Kidney (tissue), 14 donors: ENCODE results near the gene SURF2. TPM values are rescaled to one million over a fixed set of nuclear protein-coding genes. Genes with fewer than 3 reads are reported as not detected.

Experiments used
- DNase-seq, 5 donors: peaks; one replicate each; pipeline ENCODE4 v3.0.0-alpha.2; 2013 to 2020
- FAIRE-seq: peaks from 2 replicates; lab custom pipeline; 2012; peaks lifted over from hg19 to GRCh38; lab: Jason Lieb, UNC
- H3K27ac ChIP-seq, 2 donors: one replicate each; pipeline ENCODE4 v1.7.0; 2013; ENCODE audit warnings: low read depth in 2 of 2, low read length in 2 of 2, inconsistent platforms in 1 of 2
- H3K27me3 ChIP-seq: one replicate; pipeline ENCODE4 v1.7.1; 2013; ENCODE audit warnings: low read length, inconsistent platforms; ENCODE audit not compliant: control insufficient read depth, insufficient read depth
- H3K36me3 ChIP-seq, 3 donors: one replicate each; pipeline versions ENCODE4 v1.7.0 to v1.7.1; 2013; ENCODE audit warnings: low read length in 3 of 3, control low read depth in 1 of 3, inconsistent platforms in 1 of 3; ENCODE audit not compliant: insufficient read depth in 3 of 3, control insufficient read depth in 2 of 3
- H3K4me1 ChIP-seq, 3 donors: one replicate each; pipeline versions ENCODE4 v1.7.0 to v1.7.1; 2013; ENCODE audit warnings: low read length in 3 of 3, inconsistent platforms in 1 of 3, low read depth in 1 of 3; ENCODE audit not compliant: control insufficient read depth in 2 of 3, insufficient read depth in 2 of 3
- H3K4me3 ChIP-seq, 3 donors: one replicate each; pipeline versions ENCODE4 v1.7.0 to v1.8.1; 2013; ENCODE audit warnings: low read length in 3 of 3, control low read depth in 1 of 3, inconsistent platforms in 1 of 3
- H3K9ac ChIP-seq, 3 donors: one replicate each; pipeline versions ENCODE4 v1.7.0 to v1.7.1; 2013; ENCODE audit warnings: low read length in 3 of 3, control low read depth in 1 of 3, inconsistent platforms in 1 of 3
- H3K9me3 ChIP-seq, 3 donors: one replicate each; pipeline versions ENCODE4 v1.7.0 to v1.7.1; 2013; ENCODE audit warnings: low read length in 3 of 3, control low read depth in 1 of 3, inconsistent platforms in 1 of 3; ENCODE audit not compliant: control insufficient read depth in 2 of 3, insufficient read depth in 1 of 3
- CTCF ChIP-seq: IDR thresholded peaks from 3 replicates; pipeline ENCODE4 v1.5.1; 2012; ENCODE audit warnings: mild to moderate bottlenecking, moderate library complexity, borderline replicate concordance; ENCODE audit not compliant: insufficient read depth; ENCODE audit errors: extremely low read depth
- intact Hi-C: fragments of 100-400 bp; cut with DNase I; formaldehyde crosslinking; loops from one replicate; pipeline ENCODE4 v1.11.1; 2022
- polyA plus RNA-seq: library from polyadenylated mRNA; stranded (reverse); fragments of 350-450 nt; fragmentation: Illumina TruSeq; extraction: RNeasy Lipid Tissue Mini Kit (QIAGEN cat#74804); gene quantifications from one replicate; pipeline ENCODE4 v1.2.3, GENCODE V29; 2014; ENCODE audit warnings: low read depth, low replicate concordance; ENCODE audit not compliant: insufficient read depth
- total RNA-seq: library from RNA; stranded (reverse); fragmentation: NEBNext Ultra II Directional; extraction: Animal tissue kit (Norgen Biotek cat#: 25700); gene quantifications from one replicate; pipeline ENCODE4 v1.2.1, GENCODE V29; 2021
- donor health status: control.
- donor health status: control.
- donor health status: control.
- donor health status: control.
- donor health status: control.
- donor health status: DM: yes; HTN: yes; CAD: no.
- donor health status: Normal renal cell carcinoma (clear cell type).

Gene SURF2
- total and polyA plus RNA-seq, 2 donors from 2014 or later = 23.5 to 61.2 TPM

GRCh38 chr9:133406480-133407307, 50.3 kb downstream of the SURF2 start:
- intact Hi-C loops = loop anchor here (5.0 kb wide), 1 partner anchor 81 kb away; no protein-coding TSS in a partner anchor
- H3K9me3 ChIP-seq = no peaks in the 10 kb centered on the region
- H3K27me3 ChIP-seq = no peaks in the 10 kb centered on the region
- no peak overlapping the region for H3K4me3 ChIP-seq
- peak overlapping the region in 1 of 2 donors; percentile 9 for H3K27ac ChIP-seq
- H3K4me1 ChIP-seq = no peaks in the 10 kb centered on the region
- peak; percentile 78 to 90 (median 80) for DNase-seq
- peaks cover 0 to 17% (median 12%) of the 10 kb centered on the region in 3 donors for H3K36me3 ChIP-seq
- TF ChIP-seq CTCF = peak; percentile 95
- H3K9ac ChIP-seq = no peak overlapping the region
- no peak for FAIRE-seq

GRCh38 chr9:133408042-133408441, 51.7 kb downstream of the SURF2 start:
- intact Hi-C loops = loop anchor here (5.0 kb wide), 1 partner anchor 79 kb away; no protein-coding TSS in a partner anchor
- peaks cover 2 to 29% (median 16%) of the 10 kb centered on the region in 3 donors for H3K36me3 ChIP-seq
- no peak for FAIRE-seq

More at GRCh38 chr9:133408042-133408441, 51.7 kb downstream of the SURF2 start:
- no peak for TF ChIP-seq CTCF
- Histone ChIP-seq H3K9ac (no peak overlapping the region), H3K27me3 (no peaks in the 10 kb centered on the region), H3K4me1 (no peaks in the 10 kb centered on the region), H3K4me3 (no peak overlapping the region), H3K9me3 (no peaks in the 10 kb centered on the region), H3K27ac (no peak overlapping the region)
- no peak for DNase-seq

Other genes starting within 250 kb of the SURF2 start
- 43.3 TPM for gene RALGDS, start 235.3 kb upstream of the SURF2 start, total RNA-seq
- 13.0 TPM for gene RALGDS, start 235.3 kb upstream of the SURF2 start, polyA plus RNA-seq
- 21.6 TPM for gene GBGT1, start 192.6 kb upstream of the SURF2 start, total RNA-seq
- gene GBGT1, start 192.6 kb upstream of the SURF2 start, polyA plus RNA-seq = 7.9 TPM
- not detected for gene OBP2B, start 147.3 kb upstream of the SURF2 start, total RNA-seq
- not detected for gene OBP2B, start 147.3 kb upstream of the SURF2 start, polyA plus RNA-seq
- 29.0 TPM for gene ABO, start 81.3 kb upstream of the SURF2 start, total RNA-seq
- gene ABO, start 81.3 kb upstream of the SURF2 start, polyA plus RNA-seq = 25.0 TPM
- gene SURF6, start 20.4 kb upstream of the SURF2 start, total RNA-seq = 17.3 TPM
- gene SURF6, start 20.4 kb upstream of the SURF2 start, polyA plus RNA-seq = 16.8 TPM
- gene MED22, start 8.4 kb upstream of the SURF2 start, total RNA-seq = 32.7 TPM
- gene MED22, start 8.4 kb upstream of the SURF2 start, polyA plus RNA-seq = 24.6 TPM
- 1,502 TPM for gene RPL7A, start 8.3 kb upstream of the SURF2 start, total RNA-seq
- gene RPL7A, start 8.3 kb upstream of the SURF2 start, polyA plus RNA-seq = 2,097 TPM
- gene SURF1, start 63 bp upstream of the SURF2 start, total RNA-seq = 45.0 TPM
- 165 TPM for gene SURF1, start 63 bp upstream of the SURF2 start, polyA plus RNA-seq
- 138 TPM for gene SURF4, start 19.5 kb downstream of the SURF2 start, total RNA-seq
- 121 TPM for gene SURF4, start 19.5 kb downstream of the SURF2 start, polyA plus RNA-seq
- 1.9 TPM for gene STKLD1, start 19.8 kb downstream of the SURF2 start, total RNA-seq
- 4.0 TPM for gene STKLD1, start 19.8 kb downstream of the SURF2 start, polyA plus RNA-seq
- 17.5 TPM for gene REXO4, start 61.5 kb downstream of the SURF2 start, total RNA-seq
- gene REXO4, start 61.5 kb downstream of the SURF2 start, polyA plus RNA-seq = 18.6 TPM
- 3.1 TPM for gene ADAMTS13, start 65.8 kb downstream of the SURF2 start, total RNA-seq
- gene ADAMTS13, start 65.8 kb downstream of the SURF2 start, polyA plus RNA-seq = 3.6 TPM
- gene CACFD1, start 103.4 kb downstream of the SURF2 start, total RNA-seq = 37.3 TPM
- gene CACFD1, start 103.4 kb downstream of the SURF2 start, polyA plus RNA-seq = 37.8 TPM
- gene SLC2A6, start 122.5 kb downstream of the SURF2 start, total RNA-seq = 5.8 TPM
- 2.5 TPM for gene SLC2A6, start 122.5 kb downstream of the SURF2 start, polyA plus RNA-seq
- gene MYMK, start 168.4 kb downstream of the SURF2 start, total RNA-seq = not detected
- not detected for gene MYMK, start 168.4 kb downstream of the SURF2 start, polyA plus RNA-seq
- gene ADAMTSL2, start 178.2 kb downstream of the SURF2 start, total RNA-seq = 32.1 TPM
- gene ADAMTSL2, start 178.2 kb downstream of the SURF2 start, polyA plus RNA-seq = 20.0 TPM